HG02623 (cell line): ENCODE results near the gene RFTN2.
"Not testable (repeated sequence)": the region's sequence is repeated elsewhere in the genome, so short reads cannot be mapped to it uniquely, and the experiment has no call there.

Source experiments
- ATAC-seq: cut with Tn5 transposase; IDR thresholded peaks from one replicate; pipeline ENCODE4 v1.9.1; 2021; ENCODE audit warnings: moderate library complexity; ENCODE audit not compliant: unreplicated experiment

Gene RFTN2

GRCh38 chr2:197675711-197676188 lies 363 bp upstream of the RFTN2 start:
- ATAC-seq, result no peak

DNA sequence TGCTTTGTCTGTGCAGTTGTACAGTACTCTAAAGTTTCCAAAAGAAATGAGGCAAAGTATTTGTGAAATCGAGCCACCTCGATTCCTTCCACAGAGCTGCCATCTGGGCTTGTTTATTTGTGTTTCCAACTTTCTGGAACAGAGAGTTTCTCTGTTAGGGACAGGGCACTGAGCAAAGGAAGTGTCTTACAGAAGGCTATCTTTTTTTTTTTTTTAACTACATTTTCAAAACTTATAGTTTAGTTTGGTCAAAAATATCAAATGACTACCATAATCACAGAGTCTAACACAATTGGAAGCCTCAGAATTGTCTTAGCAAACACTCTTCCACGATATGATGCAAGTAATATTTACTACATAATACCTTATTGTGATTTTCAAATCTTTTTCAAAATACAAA lies 796 bp downstream of the RFTN2 start:
- no peak for ATAC-seq

- no peak for ATAC-seq
Measured at GRCh38 chr2:197674060-197674459, 1.3 kb downstream of the RFTN2 start.

- no peak for ATAC-seq
Measured at GRCh38 chr2:197673606-197674005, 1.8 kb downstream of the RFTN2 start.

- ATAC-seq, result no peak
Measured at GRCh38 chr2:197673106-197673505, 2.3 kb downstream of the RFTN2 start.

- no peak for ATAC-seq
Measured at GRCh38 chr2:197672371-197672893, 3.0 kb downstream of the RFTN2 start.

DNA sequence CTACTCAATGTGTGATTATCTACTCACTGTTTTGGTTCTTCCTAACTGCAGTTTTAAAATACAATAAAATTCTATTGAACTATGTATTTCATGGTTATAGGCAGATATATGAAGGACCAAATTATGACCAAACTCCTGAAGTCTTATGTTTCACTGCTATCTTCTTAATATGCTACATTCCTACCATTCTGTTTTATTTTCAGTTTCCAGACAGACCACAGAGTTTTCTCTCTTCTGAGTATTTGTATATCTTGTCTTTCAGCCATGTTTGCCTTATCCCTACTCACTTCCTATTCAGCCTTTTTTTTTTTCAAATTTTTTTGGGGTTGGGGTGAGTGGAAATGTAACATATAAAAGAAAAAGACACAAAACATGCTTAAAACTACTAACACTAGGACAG lies 6.3 kb downstream of the RFTN2 start:
- no peak for ATAC-seq

DNA sequence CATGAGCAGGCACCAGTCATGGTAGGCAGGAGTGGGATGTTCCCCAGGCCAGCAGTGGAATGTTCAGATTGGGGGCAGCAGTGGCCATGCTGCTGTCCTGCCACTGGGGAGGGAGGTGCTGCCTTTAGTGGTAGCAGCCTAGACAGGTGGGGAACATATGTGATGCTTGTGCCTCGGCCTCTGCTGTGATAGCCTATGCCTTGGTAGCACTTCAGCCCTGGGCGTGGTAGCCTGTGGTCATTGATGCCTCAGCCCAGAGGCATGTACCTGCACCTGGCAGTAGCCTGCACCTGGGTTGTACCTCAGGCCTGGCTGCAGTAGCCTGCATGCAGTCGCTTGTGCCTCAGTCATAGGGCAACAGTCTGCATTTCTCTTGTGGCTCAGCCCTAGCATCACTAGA lies 7.1 kb downstream of the RFTN2 start:
- ATAC-seq, result no peak

DNA sequence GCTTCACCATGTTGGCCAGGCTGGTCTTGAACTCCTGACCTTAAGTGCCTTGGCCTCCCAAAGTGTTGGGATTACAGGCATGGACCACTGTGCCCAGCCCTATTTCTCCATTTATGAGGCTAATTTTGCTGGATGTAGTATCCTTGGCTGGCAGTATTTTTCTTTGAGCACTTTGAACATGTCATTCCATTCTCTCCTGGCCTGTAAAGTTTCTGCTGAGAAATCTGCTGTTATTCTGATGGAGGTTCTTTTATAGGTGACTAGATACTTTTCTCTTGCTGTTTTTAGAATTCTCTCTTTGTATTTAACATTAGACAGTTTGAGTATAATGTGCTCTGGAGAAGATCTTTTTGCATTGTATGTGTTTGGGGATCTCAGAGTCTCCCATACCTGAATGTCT lies 9.1 kb downstream of the RFTN2 start:
- ATAC-seq, result no peak

- no peak for ATAC-seq
Measured at GRCh38 chr2:197661626-197662025, 13.8 kb downstream of the RFTN2 start.

GRCh38 chr2:197657562-197657961 lies 17.8 kb downstream of the RFTN2 start:
- ATAC-seq, result no peak

DNA sequence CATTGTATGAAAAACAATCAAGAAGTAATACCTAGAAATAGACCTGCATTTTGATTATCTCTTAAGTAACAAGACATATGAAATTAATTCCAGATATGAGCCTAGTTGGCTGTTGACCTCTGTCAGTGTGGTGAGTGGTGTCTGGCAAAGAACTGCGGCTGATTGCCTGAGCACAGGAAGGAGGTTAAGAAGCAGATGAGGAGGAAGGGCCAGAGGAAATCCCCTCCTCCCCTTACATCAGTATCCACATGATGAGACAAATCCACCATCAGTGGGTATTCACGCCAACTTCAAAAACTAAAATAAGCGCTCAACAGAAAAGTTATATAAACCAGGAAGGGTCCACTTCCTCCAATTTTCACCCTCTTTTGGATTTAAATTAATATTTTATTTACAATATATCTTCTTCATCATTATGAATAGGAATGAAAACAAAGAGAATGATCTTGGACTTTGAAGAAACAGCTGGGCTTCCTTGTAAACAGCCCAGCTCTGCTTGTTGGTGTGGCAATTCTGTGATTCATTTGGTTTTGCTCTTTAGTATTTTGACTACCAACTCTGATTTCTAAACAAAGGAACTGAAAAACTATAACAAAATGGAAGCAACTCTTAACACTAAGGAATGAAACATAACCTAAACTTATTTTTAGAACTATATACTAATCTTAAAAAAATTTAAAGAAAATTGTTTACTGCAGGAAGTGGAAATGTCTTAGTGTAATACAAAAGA lies 27.3 kb downstream of the RFTN2 start:
- ATAC-seq, result no peak

- no peak for ATAC-seq
Measured at GRCh38 chr2:197641666-197642065, 33.7 kb downstream of the RFTN2 start.

DNA sequence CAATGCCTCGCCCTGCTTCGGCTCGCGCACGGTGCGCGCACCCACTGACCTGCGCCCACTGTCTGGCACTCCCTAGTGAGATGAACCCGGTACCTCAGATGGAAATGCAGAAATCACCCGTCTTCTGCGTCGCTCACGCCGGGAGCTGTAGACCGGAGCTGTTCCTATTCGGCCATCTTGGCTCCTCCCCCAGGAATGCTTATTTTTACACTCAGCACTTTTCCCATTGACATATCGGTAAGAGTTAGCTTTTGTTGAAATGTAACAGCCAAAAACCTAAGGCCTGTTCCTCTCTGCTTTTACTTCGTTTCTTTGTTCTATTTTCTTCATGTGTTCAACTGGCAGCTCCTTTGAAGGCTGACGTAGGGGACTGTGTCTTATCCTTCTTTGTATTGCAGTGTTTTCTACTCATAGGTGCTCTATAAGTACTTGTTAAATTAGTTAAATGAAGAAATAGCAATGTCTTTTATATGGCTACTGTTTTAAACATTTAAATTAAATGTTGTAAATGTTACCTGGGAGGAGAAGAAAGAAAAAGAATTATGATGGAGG lies 34.7 kb downstream of the RFTN2 start:
- ATAC-seq, result not testable (repeated sequence)

- no peak for ATAC-seq
Measured at GRCh38 chr2:197633109-197633657, 42.2 kb downstream of the RFTN2 start.

- peak; percentile 80 for ATAC-seq
Measured at GRCh38 chr2:197628043-197628500, 47.3 kb downstream of the RFTN2 start.

DNA sequence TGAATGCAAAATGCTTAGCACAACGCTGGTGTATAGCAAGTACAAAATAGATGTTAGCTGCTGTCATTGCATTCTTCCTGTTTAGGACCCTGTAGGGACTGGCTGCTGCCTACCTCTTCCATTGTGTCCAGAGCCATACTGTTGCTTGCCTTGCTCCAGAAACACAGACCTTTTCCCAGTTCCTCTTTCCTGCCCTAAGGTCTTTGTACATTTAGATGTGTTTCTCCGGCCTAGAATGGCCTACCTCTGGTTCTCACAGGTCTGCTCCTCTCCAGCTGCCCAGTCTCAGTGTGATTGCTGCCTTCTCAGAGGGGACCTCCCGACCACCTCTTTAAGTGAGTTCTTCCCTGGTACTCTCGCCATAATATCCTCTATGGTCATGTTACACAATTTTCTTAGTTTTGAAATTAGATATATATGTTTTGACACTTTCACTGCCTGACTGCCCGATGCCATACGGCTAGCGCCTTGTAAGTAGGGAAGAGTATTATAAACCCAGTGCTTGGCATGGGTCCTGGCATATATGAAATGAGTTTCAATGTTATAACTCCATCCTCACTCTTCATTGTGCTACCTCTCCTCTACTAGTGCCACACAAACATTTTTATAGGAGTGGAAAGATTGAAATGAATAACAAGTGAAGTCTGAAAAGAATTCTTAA lies 48.3 kb downstream of the RFTN2 start:
- no peak for ATAC-seq

GRCh38 chr2:197620133-197620532 lies 55.3 kb downstream of the RFTN2 start:
- no peak for ATAC-seq

- no peak for ATAC-seq
Measured at GRCh38 chr2:197615016-197615652, 60.3 kb downstream of the RFTN2 start.

DNA sequence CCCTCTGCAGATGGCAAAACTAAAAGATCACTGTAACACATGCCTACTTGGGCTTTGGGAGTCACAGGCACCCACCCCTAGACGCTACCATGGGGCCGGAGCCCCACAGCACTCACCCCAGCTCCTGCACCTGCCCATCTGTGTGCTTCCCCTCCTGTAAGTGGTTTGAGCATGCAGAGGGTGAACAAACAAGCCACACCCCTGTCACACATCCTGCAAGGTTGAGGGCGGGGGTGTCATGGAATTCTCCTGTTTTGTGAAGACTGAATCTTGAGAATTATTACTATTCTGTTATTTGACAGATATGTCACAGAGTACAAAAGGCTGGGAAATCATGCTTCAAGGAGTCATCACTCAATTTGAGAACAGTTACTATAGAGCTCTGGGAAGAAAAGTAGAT lies 60.9 kb downstream of the RFTN2 start:
- no peak for ATAC-seq

- ATAC-seq, result no peak
Measured at GRCh38 chr2:197613509-197613987, 61.8 kb downstream of the RFTN2 start.
